Posterior vena cava (tissue), 2 donors: ENCODE measurements around the gene TRIOBP. TPM values are rescaled to one million over a fixed set of nuclear protein-coding genes. Genes with fewer than 3 reads are reported as not detected.

Experiments
- DNase-seq: peaks from one replicate; pipeline ENCODE4 v3.0.0-alpha.2; 2020; ENCODE audit warnings: low spot score
- intact Hi-C, 2 donors: fragments of 100-400 bp; cut with DNase I; formaldehyde crosslinking; loops; one replicate each; pipeline versions ENCODE4 v1.14.1 to v1.14.2; 2022 to 2023
- total RNA-seq, 2 donors: library from RNA; stranded (reverse); fragmentation: NEBNext Ultra II Directional; extraction: Animal tissue kit (Norgen Biotek cat#: 25700); gene quantifications; one replicate each; pipeline ENCODE4 v1.2.1, GENCODE V29; 2021
- donor health status: DM: yes; HTN: yes; CAD: no.
- donor health status: DM: yes; HTN: yes; CAD: no.

Gene TRIOBP
- total RNA-seq, 2 donors from 2014 or later, result 93.8 to 95.8 TPM

- no peak for DNase-seq
- intact Hi-C loops, result no loop called here
These were observed 63.3 kb downstream of the TRIOBP start for GRCh38 chr22:37760152-37760551.

- intact Hi-C loops, result no loop called here
- DNase-seq, result no peak
These were observed 65.6 kb downstream of the TRIOBP start for GRCh38 chr22:37762389-37762836.

GRCh38 chr22:37763012-37763411 lies 66.2 kb downstream of the TRIOBP start:
- DNase-seq, result no peak
- intact Hi-C loops, result no loop called here

GRCh38 chr22:37763652-37764051 lies 66.8 kb downstream of the TRIOBP start:
- DNase-seq, result no peak
- intact Hi-C loops, result no loop called here

- intact Hi-C loops, result no loop called here
- DNase-seq, result no peak
These were observed 67.8 kb downstream of the TRIOBP start for GRCh38 chr22:37764622-37765021.

- intact Hi-C loops, result no loop called here
- DNase-seq, result no peak
These were observed 68.7 kb downstream of the TRIOBP start for GRCh38 chr22:37765498-37765897.

GRCh38 chr22:37765953-37766576 lies 69.2 kb downstream of the TRIOBP start:
- intact Hi-C loops, result no loop called here
- DNase-seq, result no peak

GRCh38 chr22:37768273-37768672 lies 71.4 kb downstream of the TRIOBP start:
- intact Hi-C loops, result no loop called here
- no peak for DNase-seq

GRCh38 chr22:37769056-37769455 lies 72.2 kb downstream of the TRIOBP start:
- intact Hi-C loops, result no loop called here
- no peak for DNase-seq

- intact Hi-C loops, result no loop called here
- no peak for DNase-seq
These were observed 74.2 kb downstream of the TRIOBP start for GRCh38 chr22:37771081-37771480.

- DNase-seq, result no peak
- intact Hi-C loops, result no loop called here
These were observed 75.0 kb downstream of the TRIOBP start for GRCh38 chr22:37771702-37772427.

GRCh38 chr22:37774728-37775127 lies 77.9 kb downstream of the TRIOBP start:
- no peak for DNase-seq
- intact Hi-C loops, result no loop called here

- DNase-seq, result no peak
- intact Hi-C loops, result no loop called here
These were observed 79.2 kb downstream of the TRIOBP start for GRCh38 chr22:37775785-37776638.

- intact Hi-C loops, result no loop called here
- no peak for DNase-seq
These were observed 79.8 kb downstream of the TRIOBP start for GRCh38 chr22:37776639-37777005.

GRCh38 chr22:37777122-37777687 lies 80.4 kb downstream of the TRIOBP start:
- DNase-seq, result no peak
- intact Hi-C loops, result no loop called here

GRCh38 chr22:37778370-37779009 lies 81.6 kb downstream of the TRIOBP start:
- intact Hi-C loops, result no loop called here
- no peak for DNase-seq

- intact Hi-C loops, result no loop called here
- DNase-seq, result no peak
These were observed 84.7 kb downstream of the TRIOBP start for GRCh38 chr22:37781434-37782059.

GRCh38 chr22:37782340-37783168 lies 85.7 kb downstream of the TRIOBP start:
- intact Hi-C loops, result no loop called here
- DNase-seq, result no peak
